ENCODE results near the gene RPS27L.

RPS27L gene

GRCh38 chr15:63157118-63157843, at the start of gene RPS27L:
Gene RPS27L (minus strand): TSS chr15:63157477. CDS start chr15:63157405, 72 bp downstream.
- FAIRE-seq (peak; percentile 40), DNase-seq (ENCODE audit: low spot score) (peak; percentile 81)

- FAIRE-seq (no peak), DNase-seq (ENCODE audit: low spot score) (no peak)
Observed at GRCh38 chr15:63206079-63206478, 48.8 kb upstream of the RPS27L start.

- DNase-seq (ENCODE audit: low spot score) (peak; percentile 49), FAIRE-seq (peak; percentile 66)
Observed at GRCh38 chr15:63203451-63204090, 46.3 kb upstream of the RPS27L start.

DNA sequence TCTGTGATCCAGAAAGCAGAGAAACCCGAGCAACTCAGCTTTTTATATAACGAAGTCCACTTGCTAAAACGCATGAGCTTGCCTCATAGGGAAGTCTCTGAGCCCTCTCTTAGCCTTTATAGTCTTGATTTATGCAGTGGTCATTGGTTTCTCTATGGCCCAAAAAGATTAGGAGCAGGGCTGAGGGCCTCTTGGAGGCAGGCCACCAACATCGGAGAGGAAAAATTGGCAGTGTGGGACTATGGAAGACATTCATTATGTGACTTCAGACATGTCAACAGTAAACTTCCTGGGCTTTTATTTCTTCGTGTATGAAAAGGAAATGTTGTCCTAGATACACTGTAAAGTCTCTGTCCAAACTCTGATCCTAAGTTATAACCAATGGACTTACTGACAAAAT, 45.6 kb upstream of the RPS27L start:
- FAIRE-seq: no peak
- no peak for DNase-seq (ENCODE audit: low spot score)

GRCh38 chr15:63200464-63201249, 43.4 kb upstream of the RPS27L start:
- FAIRE-seq: no peak

GRCh38 chr15:63198371-63199250, 41.3 kb upstream of the RPS27L start:
- no peak for FAIRE-seq
- no peak for DNase-seq (ENCODE audit: low spot score)

More at GRCh38 chr15:63200464-63201249, 43.4 kb upstream of the RPS27L start:
- no peak for DNase-seq (ENCODE audit: low spot score)

DNA sequence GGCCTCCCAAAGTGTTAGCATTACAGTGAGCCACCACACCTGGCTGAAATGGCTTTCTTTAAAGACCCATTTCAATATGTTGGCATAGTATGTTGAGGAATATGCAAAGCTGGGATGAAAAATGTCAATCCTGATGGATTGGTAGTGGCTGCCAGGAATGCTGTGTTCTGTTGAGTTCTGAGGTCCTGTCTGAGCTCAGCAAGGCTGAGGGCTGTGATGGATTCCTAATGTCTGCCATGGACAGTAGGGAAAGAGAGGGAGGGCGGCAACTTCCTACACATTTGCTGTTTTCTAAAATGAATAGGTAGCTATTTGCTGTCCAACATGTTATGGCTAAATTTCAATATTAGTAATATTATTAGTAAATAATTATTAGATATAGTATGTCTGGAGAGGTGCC, 40.3 kb upstream of the RPS27L start:
- DNase-seq (ENCODE audit: low spot score): no peak
- FAIRE-seq: no peak

GRCh38 chr15:63196842-63197241, 39.6 kb upstream of the RPS27L start:
- DNase-seq (ENCODE audit: low spot score): no peak
- FAIRE-seq: no peak

- DNase-seq (ENCODE audit: low spot score) (no peak), FAIRE-seq (no peak)
Observed at GRCh38 chr15:63195569-63196015, 38.3 kb upstream of the RPS27L start.

DNA sequence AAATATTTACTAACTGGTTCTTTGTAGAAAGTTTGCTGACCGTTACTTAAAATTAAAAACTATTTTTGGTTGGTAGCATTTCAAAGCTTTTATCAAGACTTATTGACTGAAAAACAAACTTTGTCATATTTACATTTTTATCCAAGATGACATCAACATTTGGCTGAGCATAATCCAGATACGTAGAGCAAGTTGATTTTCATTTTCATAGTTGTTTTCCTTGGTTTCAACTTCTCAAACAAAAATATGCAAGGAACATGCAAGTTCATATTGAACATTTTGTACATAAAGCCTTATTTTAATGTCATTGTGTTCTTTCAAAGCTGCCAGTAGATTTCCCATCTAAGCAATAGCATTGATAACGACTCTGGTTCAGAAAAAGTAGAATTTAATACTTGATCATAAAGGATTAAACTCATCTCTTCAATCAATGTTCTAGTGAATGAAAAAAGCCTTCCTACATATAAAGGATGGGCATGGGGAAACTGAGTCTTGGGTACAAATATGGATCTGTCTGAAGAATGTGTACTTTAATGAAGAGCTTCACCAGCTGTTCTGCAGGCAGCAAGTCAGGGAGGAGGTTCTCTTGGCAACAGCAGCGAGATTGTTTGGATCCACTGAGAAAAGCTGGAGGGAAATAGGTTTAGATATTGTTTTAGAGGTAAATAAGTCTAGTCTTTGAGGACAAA, 37.7 kb upstream of the RPS27L start:
- no peak for DNase-seq (ENCODE audit: low spot score)
- FAIRE-seq: no peak

DNA sequence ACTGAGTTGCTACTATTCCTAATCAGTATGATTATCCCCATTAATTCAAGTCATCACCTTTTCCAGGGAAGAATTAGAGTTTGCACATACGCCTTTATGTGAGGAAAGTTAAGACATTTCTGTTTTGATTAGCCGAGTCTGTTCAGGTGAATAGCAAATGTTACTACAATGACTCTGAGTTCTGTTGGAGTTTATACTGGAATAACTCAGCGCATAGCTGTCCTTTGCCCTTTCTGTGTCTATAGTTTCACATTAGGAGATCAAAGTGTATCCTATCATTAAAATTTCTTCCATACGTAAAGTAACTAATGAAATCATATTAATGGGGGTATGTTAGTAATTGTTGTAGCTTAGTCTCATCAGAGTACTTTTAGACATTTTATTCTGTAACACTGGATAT, 37.0 kb upstream of the RPS27L start:
- no peak for FAIRE-seq
- DNase-seq (ENCODE audit: low spot score): no peak

DNA sequence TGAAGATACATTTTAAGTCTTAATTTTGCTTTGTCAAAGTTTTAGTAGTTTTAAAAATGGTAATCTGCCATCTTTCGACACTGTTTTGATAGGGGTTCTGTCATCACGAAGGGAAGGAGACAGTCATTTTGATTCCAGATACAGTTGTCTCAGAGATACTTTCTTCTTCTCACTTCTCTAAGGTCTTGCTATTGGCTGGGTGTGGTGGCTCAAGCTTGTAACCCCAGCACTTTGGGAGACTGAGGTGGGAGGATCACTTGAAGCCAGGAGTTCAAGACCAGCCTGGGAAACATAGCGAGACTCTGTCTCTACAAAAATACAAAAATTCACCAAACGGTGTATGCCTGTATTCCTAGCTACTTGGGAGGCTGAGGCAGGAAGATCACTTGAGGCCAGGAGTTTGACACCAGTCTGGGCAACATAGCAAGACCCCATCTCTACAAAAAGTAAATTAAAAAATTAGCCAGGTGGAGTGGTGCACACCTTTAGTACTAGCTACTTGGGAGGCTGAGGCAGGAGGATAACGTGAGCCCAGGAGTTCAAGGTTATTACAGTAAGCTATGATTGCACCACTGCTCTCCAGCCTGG, 35.4 kb upstream of the RPS27L start:
- DNase-seq (ENCODE audit: low spot score): no peak
- FAIRE-seq: no peak

DNA sequence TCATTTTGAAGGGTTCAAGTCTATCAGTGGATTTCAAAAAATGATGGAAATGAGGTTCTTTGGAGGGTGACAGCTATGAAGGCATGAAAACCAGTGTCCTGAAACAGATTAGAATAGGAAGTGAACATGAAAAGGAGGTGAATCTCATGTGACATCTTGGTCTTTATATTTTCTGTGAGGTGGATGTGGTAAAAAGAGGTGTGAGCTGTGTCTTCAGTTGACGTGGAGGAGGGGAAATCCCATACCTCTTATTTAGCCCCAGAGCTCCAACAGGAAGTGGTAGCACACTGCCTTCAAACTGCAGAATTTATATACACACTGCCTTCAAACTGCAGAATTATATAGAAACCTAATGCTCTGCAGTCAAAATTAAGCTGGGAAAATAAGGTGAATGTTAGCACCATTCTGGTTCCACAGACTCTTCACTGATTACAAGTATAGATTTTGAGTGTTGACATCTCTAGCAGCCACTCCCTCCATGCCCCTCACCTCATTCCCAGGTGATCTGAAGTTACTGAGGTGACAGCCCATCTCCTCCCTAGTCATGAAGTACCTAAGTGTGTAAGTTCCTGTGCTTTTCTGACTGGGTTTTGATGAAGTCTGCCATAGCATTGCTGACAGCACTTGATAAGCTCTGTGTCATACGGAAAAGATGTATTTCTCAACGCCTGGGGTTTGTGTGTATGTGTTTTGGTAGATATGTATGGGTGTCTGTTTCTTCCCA, 34.8 kb upstream of the RPS27L start:
- FAIRE-seq: no peak

DNA sequence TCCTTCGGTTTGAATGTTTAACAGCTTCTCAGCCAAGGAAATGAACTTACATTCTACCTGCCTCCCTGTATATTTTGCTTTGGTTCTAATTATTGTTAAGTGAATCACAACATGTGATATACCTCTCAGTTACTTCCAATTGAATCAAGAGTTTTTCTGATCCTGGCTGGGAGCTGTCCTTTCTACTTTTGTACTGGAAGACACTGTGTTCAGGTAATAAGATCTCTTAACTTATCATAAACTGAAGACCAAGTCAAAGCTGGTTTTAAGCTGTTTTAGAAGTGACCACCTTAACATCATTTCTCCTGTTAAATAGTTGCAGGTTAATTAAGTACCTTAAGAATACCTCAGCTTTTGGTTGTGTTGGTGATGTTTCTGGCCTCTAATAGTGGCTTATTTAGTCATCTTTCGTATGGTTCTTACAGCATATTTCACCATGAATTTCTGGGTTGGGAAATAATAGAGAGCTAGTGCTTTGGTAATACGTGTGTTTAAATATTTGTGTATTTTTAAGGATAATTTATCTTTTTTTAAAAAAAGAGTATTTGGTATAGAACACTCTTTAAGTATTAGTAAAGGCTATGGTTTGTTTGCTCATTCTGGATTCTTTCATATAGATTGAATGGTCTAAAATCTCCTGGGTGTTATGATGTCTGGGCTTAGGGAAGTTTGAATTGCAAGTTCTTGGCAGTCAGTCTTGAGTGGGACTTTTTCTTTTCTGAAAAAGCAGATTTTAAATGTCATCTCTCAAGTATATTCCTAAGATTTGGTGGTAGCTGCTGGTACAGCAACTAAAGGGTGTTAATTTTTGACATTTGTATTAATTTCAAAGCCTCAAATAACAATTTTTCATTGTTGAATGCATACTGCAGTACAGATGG, 33.7 kb upstream of the RPS27L start:
- no peak for DNase-seq (ENCODE audit: low spot score)
- no peak for FAIRE-seq

More for the DNA sequence above, 34.8 kb upstream of the RPS27L start:
- no peak for DNase-seq (ENCODE audit: low spot score)

GRCh38 chr15:63189941-63190768, 32.9 kb upstream of the RPS27L start:
- FAIRE-seq: no peak

GRCh38 chr15:63188926-63189871, 31.9 kb upstream of the RPS27L start, which contains the start of gene RAB8B:
Gene RAB8B (plus strand): TSS chr15:63189606. CDS start chr15:63189625, 19 bp downstream.
- FAIRE-seq (no peak), DNase-seq (ENCODE audit: low spot score) (peak; percentile 87)

More at GRCh38 chr15:63189941-63190768, 32.9 kb upstream of the RPS27L start:
- peak; percentile 14 for DNase-seq (ENCODE audit: low spot score)
